Measurements from ENCODE around the gene ITIH4. TPM values are rescaled to one million over a fixed set of nuclear protein-coding genes. Genes with fewer than 3 reads are reported as not detected.

ITIH4 gene
- total RNA-seq, 6 experiments from 2014 or later: 1,573 to 4,137 (median 3,531) TPM

GRCh38 chr3:52856666-52857065, 26.2 kb upstream of the ITIH4 start:
- peaks cover 0 to 9% (median 6%) of the 10 kb centered on the region in 4 donors for H3K36me3 ChIP-seq
- H3K4me1 ChIP-seq: no peaks in the 10 kb centered on the region
- no peak overlapping the region for H3K4me3 ChIP-seq
- no peaks in the 10 kb centered on the region for H3K27me3 ChIP-seq
- DNase-seq: no peak
- intact Hi-C loops (cut with DNase I): loop anchor here in 1 of 2 donors (10.0 kb wide), 1 partner anchor 218 kb away; no protein-coding TSS in a partner anchor
- TF ChIP-seq POLR2A (IDR thresholded peaks at IDR 0.05): no peak
- TF ChIP-seq CTCF (IDR thresholded peaks at IDR 0.05): no peak
- H3K27ac ChIP-seq: no peak overlapping the region
- no peaks in the 10 kb centered on the region for H3K9me3 ChIP-seq
- WGBS (ENCODE audit: insufficient coverage, low coverage, low lambda C conversion rate, missing lambda C conversion rate): 83% methylated on average over 2 of the region's 5 CpGs
- no peak for ATAC-seq

GRCh38 chr3:52854013-52854412, 23.5 kb upstream of the ITIH4 start:
- Histone ChIP-seq H3K9me3 (no peaks in the 10 kb centered on the region), H3K27ac (no peak overlapping the region), H3K27me3 (no peaks in the 10 kb centered on the region), H3K4me3 (no peak overlapping the region), H3K4me1 (no peaks in the 10 kb centered on the region), H3K36me3 (peaks cover 0 to 13% (median 8%) of the 10 kb centered on the region in 4 donors)
- intact Hi-C loops (cut with DNase I): loop anchor here (5.0 to 10.0 kb wide), 2 partner anchors 83 to 221 kb away; no protein-coding TSS in a partner anchor
- ATAC-seq (no peak), DNase-seq (no peak)
- 100% methylated on average over 1 of the region's 2 CpGs for WGBS (ENCODE audit: insufficient coverage, low coverage, low lambda C conversion rate, missing lambda C conversion rate)
- TF ChIP-seq CTCF (IDR thresholded peaks at IDR 0.05): no peak
- no peak for TF ChIP-seq POLR2A (IDR thresholded peaks at IDR 0.05)

GRCh38 chr3:52852419-52852818, 21.9 kb upstream of the ITIH4 start:
- 64% methylated on average over 2 of the region's 2 CpGs for WGBS (ENCODE audit: insufficient coverage, low coverage, low lambda C conversion rate, missing lambda C conversion rate)
- Histone ChIP-seq H3K4me3 (no peak overlapping the region), H3K4me1 (no peaks in the 10 kb centered on the region), H3K27me3 (no peaks in the 10 kb centered on the region), H3K27ac (no peak overlapping the region), H3K9me3 (no peaks in the 10 kb centered on the region), H3K36me3 (peaks cover 0 to 21% (median 10%) of the 10 kb centered on the region in 4 donors)
- TF ChIP-seq CTCF (IDR thresholded peaks at IDR 0.05) (no peak), POLR2A (IDR thresholded peaks at IDR 0.05) (no peak)
- ATAC-seq: no peak
- no peak for DNase-seq
- intact Hi-C loops (cut with DNase I): loop anchor here (5.0 to 10.0 kb wide), 2 partner anchors 85 to 222 kb away; no protein-coding TSS in a partner anchor

- ATAC-seq (peak; percentile 86 to 93 (median 90)), DNase-seq (peak; percentile 61 to 72 (median 67))
- peaks cover 0 to 21% (median 10%) of the 10 kb centered on the region in 4 donors for H3K36me3 ChIP-seq
- H3K4me3 ChIP-seq: no peak overlapping the region
- no peaks in the 10 kb centered on the region for H3K9me3 ChIP-seq
- H3K4me1 ChIP-seq: peaks cover 0 to 8% (median under 1%) of the 10 kb centered on the region in 4 donors
- whole genome bisulfite sequencing (ENCODE audit: insufficient coverage, low coverage, low lambda C conversion rate, missing lambda C conversion rate): 17% methylated on average over 2 of the region's 3 CpGs
- intact Hi-C loops (cut with DNase I): loop anchor here (5.0 to 10.0 kb wide), 2 partner anchors 86 to 223 kb away; no protein-coding TSS in a partner anchor
- H3K27me3 ChIP-seq: no peaks in the 10 kb centered on the region
- no peak for TF ChIP-seq POLR2A (IDR thresholded peaks at IDR 0.05)
- TF ChIP-seq CTCF (IDR thresholded peaks at IDR 0.05): peak; percentile 63 to 94 (median 70)
- H3K27ac ChIP-seq: no peak overlapping the region
These were observed 20.9 kb upstream of the ITIH4 start for GRCh38 chr3:52851348-52851747.
